ENCODE data around the gene GABRP.

GRCh38 chr5:170819824-170820223 is 36.3 kb downstream of the GABRP start:
- TF ChIP-seq REST (IDR thresholded peaks at IDR 0.05; ENCODE audit: borderline replicate concordance) (no peak), POLR2AphosphoS5 (IDR thresholded peaks at IDR 0.05) (no peak), CTCF (IDR thresholded peaks at IDR 0.05; ENCODE audit: poor library complexity, severe bottlenecking) (no peak), EZH2 (IDR thresholded peaks at IDR 0.05; ENCODE audit: borderline replicate concordance, insufficient read depth, low read length, poor library complexity, severe bottlenecking) (no peak)

Measured in neural cell (in vitro differentiated cells).